Measurements from ENCODE around the gene BOLA2B.
"Not testable (repeated sequence)": the region's sequence is repeated elsewhere in the genome, so short reads cannot be mapped to it uniquely, and the experiment has no call there.

BOLA2B gene

DNA sequence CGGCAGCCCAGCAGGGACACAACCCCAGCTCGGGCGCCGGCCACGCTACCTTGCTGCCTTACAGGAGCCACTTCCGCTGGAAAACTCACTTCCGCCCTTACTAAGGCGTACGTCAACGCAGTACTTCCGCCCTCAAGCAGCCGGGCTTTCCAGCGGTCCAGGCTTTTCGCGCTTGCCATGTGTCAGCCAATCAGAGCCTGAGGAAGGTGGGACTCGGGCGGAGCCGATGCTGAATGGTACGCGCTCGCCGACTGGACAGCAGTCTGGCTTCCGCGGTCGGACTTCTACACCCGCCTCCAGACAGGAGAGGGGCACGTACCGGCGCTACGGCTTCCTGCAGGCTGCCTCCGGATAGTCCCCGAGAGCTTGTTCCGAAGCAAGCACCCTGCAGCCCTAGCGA is at the start of gene BOLA2B, which contains the start of gene SLX1A:
BOLA2B (minus strand) TSS at position 52 of the 400 bp plus-strand sequence. CDS start 71 bp downstream, outside the sequence.
SLX1A (plus strand) TSS at position 261 of the 400 bp plus-strand sequence. CDS start 210 bp downstream, outside the sequence.
- not testable (repeated sequence) for DNase-seq (ENCODE audit: low read depth, low spot score)

DNA sequence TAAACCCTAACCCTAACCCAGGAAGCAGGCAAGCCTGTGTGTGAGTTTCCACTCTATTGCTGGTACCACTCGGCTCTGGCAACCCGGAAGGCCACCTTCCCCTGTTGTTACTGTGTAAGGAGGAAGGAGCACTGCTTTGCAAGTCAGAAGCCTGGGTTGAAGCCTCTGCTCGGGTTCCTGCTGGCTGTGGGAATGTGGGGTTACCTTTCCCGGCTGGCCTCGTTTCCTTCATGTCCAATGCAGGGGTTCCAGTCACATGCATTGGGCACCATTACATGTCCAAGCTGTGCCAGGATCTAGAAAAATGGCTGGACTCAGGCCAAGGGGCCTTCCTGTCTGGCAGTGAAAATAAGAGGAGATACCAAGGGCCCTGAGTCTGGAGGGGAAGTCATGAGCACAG is 23.6 kb upstream of the BOLA2B start:
- not testable (repeated sequence) for DNase-seq (ENCODE audit: low read depth, low spot score)

DNA sequence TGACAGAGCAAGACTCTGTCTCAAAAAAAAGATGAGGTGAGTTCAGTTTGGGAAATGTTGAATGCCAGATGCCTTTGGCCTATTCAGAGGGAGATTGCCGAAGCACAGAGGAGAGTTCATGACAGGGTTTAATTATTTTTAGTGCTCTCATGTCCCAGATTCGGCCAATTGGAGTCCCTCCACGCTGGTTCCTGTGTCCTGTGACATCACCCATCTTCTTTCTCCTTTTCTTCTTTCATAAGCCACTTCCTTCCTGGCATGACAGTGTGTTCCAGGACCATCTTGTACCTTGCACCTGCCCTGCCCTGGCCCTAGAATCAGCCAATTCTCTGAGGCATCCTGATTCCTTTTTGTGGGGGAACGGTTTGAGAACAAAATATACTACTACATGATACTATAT is 17.9 kb upstream of the BOLA2B start:
- not testable (repeated sequence) for DNase-seq (ENCODE audit: low read depth, low spot score)

DNA sequence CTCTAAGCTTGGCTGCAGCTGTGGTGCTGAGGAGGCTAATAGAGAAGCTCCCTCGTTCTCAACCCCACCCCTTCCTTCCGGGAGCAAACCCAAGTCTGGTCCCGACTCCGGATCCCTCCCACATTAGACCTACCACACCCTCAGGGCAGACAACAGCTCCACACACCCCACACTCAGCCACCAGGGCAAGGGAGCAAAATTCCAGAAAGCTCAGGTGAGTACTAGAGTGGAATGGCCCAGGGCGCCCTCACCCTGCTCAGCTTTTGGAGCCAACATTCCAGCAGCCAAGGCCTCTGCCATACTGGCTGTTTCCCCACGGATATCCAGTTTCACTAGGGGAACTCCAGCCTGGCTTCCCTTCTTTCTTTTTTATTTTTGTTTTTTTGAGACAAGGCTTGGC is 15.6 kb upstream of the BOLA2B start:
- DNase-seq (ENCODE audit: low read depth, low spot score): not testable (repeated sequence)

DNA sequence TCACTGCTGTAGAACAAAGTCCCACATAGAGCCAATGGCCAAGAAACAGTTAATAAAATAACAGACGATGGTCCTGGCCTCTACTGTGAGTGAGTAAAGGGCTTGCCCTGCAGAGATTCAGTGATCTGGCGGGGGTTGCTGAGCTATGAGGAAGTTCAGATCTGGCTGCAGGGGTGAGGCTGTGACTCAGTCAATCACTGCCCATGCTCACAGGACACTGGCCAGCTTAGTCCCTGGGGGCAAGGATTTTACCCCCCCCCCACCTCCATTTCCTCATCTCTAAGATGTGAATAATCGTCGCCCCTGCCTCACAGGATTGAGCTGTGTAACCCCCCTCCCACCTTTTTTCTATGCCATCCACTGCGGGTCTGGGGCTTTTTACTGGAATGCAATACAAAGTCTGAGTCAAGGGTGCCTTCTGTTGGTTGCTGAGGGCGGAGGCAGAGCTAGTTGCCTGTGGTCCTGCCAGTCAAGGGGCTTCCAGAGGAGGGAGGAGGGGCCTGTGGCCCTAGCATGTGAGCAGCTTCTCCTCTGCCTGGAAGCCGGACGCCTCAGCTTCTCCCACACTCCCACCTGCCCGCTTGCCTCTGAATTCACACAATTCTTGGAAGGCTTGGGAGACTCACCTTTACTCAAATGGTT is 13.7 kb upstream of the BOLA2B start:
- not testable (repeated sequence) for DNase-seq (ENCODE audit: low read depth, low spot score)

DNA sequence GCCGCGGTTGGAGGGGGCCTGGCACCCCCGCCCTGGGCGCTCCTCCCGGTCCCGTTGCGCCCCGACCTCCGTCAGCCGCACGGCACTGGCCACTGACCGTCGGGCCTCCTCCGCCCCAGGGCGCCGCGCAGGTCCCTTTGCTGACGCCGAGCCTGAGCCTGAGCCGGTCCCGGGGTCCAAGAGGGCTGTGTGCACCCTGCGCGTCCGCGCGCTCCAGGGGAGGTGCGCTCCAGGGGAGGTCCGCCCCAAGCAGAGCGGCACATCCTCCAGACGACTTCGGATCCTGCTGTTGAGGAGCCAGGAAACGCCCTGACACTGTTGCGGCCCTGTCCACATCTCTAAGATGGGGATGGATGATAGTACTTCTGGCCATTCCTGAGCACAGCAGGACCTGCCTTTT is 12.8 kb upstream of the BOLA2B start:
- DNase-seq (ENCODE audit: low read depth, low spot score): not testable (repeated sequence)

DNA sequence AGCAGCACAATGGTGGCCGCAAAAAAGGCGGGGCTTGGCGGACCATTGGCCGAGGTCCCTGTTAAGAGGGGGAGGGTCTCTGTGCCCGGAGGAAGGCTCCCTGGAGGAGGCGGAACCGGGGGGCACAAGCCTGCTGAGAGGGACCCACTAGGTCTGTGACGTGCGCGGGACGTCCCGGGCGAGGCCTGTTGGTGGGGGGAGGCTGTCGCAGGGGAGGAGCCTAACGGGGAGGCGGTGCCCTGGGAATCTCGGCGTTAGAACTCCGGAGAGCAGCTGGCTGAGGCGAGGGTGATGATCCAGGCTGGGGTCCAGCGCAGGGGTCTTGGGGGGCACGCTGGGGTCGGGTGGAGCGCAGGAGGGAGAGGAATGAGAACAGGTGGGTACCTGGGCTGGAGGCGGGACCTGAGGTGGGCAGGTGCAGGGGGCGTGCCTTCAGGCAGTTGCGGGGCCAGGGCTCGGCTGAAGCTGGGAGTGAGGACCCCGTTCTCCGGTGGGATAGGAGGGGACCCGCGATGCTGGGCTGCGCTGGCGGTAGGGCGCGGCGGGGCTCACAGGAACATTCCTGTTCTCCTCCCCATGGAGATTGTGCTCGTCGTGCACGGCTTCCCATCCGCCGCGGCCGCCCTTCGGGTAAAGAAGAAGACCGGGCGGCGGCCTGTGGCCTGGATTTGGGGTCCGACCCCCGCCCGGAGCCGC is 12.2 kb upstream of the BOLA2B start:
- DNase-seq (ENCODE audit: low read depth, low spot score): not testable (repeated sequence)

DNA sequence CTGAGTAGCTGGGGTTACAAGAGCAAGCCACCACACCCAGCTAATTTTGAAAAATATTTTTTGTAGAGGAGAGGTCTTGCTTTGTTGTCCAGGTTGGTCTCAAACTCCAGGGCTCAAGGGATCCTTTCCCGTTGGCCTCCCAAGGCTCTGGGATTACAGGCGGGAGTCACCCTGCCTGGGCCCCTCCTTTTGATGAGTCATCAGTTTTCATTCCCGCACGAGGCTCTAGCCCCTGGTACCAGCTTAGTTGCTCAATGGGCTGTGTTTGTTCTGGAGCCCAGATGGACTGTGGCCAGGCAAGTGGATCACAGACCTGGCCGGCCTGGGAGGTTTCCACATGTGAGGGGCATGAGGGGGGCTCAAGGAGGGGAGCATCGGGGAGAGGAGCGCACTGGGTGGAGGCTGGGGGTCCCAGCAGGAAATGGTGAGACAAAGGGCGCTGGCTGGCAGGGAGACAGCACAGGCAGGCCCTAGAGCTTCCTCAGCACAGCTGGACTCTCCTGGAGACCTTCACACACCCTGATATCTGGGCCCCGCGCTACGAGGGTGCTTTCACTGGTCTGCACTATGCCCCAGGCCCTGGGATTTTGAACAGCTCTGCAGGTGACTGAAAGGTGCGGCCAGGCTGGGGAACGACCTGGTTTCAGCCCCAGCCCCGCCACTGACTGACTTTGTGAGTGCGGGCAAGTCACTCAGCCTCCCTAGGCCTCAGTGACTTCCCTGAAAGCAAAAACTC is 6.3 kb upstream of the BOLA2B start:
- not testable (repeated sequence) for DNase-seq (ENCODE audit: low read depth, low spot score)

DNA sequence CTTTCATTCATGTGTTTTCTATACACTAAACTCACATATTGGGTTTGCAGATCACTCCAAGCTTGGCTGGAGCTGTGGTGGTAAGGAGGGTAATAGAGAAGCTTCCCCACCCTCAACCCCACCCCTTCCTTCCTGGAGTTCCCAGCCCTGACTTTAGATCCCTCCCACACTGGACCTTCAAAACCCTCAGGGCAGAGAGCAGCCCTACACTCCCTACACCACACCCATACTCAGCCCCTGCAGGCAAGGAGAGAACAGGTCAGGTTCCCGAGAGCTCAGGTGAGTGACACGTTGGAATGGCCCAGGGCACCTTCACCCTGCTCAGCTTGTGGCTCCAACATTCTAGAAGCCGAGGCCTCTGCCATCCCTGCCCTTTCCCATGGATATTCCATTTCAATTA is 5.6 kb upstream of the BOLA2B start, which contains the start of gene SULT1A3:
SULT1A3 (plus strand) TSS at position 207 of the 400 bp plus-strand sequence. CDS start 1,474 bp downstream, outside the sequence.
- DNase-seq (ENCODE audit: low read depth, low spot score): not testable (repeated sequence)

GRCh38 chr16:30197001-30197400 is 3.5 kb upstream of the BOLA2B start:
- not testable (repeated sequence) for DNase-seq (ENCODE audit: low read depth, low spot score)

GRCh38 chr16:30194172-30194925 is 883 bp upstream of the BOLA2B start:
- DNase-seq (ENCODE audit: low read depth, low spot score): not testable (repeated sequence)

DNA sequence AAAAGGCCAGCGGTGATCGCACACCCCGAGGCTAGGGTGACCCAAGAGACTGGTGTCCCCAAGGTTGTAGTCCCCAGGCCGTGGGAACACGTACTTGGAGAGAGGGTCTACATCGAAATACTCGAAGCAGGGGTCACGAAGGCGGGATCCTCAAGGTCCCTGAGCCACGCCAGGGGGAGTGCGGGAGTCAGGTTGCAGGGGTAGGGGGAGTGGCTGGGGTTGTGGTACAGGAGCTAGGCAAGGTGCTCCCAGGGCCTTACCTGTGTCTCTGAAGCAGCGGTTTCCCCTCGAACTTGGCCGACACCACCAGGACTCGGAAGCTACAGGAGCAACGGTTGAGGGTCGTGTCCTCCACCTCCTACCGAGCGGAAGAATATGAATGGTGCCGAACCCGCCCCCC is 368 bp downstream of the BOLA2B start:
- not testable (repeated sequence) for DNase-seq (ENCODE audit: low read depth, low spot score)

DNA sequence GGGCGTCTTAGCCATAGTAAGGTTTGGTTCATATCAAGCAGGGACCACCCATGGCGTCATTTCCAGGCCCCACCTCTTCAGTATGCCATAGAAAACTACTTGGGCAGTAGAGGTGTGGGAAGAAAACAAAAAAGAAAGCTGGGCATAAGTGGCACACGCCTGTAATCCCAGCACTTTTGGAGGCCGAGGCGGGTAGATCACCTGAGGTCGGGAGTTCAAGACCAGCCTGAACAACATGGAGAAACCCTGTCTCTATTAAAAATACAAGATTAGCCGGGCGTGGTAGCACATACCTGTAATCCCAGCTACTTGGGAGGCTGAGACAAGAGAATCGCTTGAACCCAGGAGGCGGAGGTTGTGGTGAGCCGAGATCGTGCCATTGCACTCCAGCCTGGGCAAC is 2.3 kb downstream of the BOLA2B start:
- DNase-seq (ENCODE audit: low read depth, low spot score): not testable (repeated sequence)

GRCh38 chr16:30187971-30188561 is 5.4 kb downstream of the BOLA2B start:
- no peak for DNase-seq (ENCODE audit: low read depth, low spot score)

DNA sequence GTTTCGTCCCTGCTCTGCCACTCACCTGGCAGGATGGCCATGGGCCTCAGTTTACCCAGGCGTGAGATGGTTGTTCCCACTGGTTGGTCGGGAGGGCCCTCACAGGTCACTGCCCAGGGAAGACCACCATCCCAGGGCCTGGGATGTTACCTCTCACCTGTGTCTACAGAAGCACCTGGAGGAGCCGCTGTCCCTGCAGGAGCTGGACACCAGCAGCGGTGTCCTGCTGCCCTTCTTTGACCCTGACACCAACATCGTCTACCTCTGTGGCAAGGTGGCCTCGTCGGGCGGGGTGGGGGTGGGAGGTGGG is 6.0 kb downstream of the BOLA2B start:
- no peak for DNase-seq (ENCODE audit: low read depth, low spot score)

DNA sequence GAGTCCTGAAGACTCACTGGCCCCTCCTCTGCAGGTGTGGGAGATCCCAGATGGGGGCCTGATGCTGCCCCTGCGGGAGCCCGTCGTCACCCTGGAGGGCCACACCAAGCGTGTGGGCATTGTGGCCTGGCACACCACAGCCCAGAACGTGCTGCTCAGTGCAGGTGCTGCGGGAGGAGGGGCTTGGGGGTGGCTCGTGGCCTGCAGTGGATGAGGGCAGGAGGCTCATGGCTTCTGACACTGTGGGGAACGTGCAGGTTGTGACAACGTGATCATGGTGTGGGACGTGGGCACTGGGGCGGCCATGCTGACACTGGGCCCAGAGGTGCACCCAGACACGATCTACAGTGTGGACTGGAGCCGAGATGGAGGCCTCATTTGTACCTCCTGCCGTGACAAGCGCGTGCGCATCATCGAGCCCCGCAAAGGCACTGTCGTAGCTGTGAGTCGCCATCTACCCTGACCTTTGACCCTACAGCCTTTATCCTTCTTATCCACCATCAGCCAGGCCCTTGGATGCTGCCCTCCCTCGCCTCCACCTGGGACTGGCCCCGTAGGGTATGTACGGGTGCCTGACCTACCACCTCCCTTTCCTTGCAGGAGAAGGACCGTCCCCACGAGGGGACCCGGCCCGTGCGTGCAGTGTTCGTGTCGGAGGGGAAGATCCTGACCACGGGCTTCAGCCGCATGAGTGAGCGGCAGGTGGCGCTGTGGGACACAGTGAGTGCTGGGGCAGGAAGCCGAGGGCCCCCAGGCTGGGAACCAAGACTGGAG is 6.5 kb downstream of the BOLA2B start:
- peak; percentile 75 for DNase-seq (ENCODE audit: low read depth, low spot score)

DNA sequence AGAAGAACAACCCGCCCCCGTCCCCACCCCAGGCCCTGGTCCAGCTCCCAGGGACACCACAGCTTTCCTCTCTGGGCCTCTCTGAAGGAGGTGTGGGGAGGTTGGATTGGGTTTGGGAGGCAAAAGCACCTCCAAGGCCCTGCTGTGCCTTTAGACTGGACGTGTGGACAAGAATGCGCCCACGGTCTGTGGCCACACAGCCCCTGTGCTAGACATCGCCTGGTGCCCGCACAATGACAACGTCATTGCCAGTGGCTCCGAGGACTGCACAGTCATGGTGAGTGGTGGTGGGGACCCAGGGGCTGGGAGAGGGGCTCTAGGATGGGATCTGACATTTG is 7.1 kb downstream of the BOLA2B start:
- no peak for DNase-seq (ENCODE audit: low read depth, low spot score)

DNA sequence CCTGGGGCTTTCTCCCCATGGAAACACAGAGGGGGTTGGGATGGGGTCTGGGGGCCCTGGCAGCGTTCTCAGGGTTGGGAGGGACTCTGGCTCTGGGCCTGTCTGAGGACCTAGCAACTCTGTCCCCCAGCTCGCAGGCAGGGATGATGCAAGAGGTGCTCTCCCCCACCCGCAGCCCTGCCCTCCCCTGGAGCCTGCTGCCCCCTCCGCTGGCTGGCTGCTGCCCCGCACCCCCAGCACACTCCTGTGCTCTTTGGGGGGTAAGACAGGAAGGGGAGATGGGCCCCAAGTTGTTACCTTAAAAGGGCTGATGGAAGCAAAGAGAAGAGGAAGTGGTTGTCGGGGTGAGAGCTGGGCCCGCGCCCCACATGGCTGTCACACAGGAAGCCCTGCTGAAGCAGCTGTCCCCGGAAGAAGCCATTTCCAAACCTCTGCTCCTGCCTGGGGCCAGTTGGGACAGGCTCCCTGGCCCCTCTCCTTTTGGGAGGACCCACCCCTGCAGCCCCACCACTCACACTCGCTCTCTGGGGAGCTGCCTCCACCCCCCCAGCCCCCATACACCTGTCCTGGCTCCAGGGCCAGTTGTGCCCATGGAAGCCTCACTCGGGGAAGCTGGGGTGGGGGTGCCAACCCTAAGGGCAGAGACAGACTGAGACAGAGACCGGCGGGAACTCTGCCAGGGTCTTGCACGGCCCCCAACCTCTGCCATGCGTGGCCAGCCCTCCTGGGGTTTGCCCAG is 7.6 kb downstream of the BOLA2B start:
- no peak for DNase-seq (ENCODE audit: low read depth, low spot score)

GRCh38 chr16:30184891-30185682 is 8.4 kb downstream of the BOLA2B start:
- no peak for DNase-seq (ENCODE audit: low read depth, low spot score)
